ENCODE measurements around the gene UCP3.

The UCP3 gene

GRCh38 chr11:73950869-73951710 is 57.8 kb downstream of the UCP3 start, which contains the start of gene DNAJB13:
Gene DNAJB13 (plus strand): TSS chr11:73951026. CDS start chr11:73951070, 44 bp downstream.
- peak; percentile 58 to 59 for DNase-seq

Measured in Kasumi-1 (cell line).